NCI-H128 (cell line): ENCODE data around the gene DNAL1.
"Not testable (repeated sequence)": the region's sequence is repeated elsewhere in the genome, so short reads cannot be mapped to it uniquely, and the experiment has no call there.

ENCODE experiments used
- DNase-seq: peaks from one replicate; lab custom pipeline; 2025; ENCODE audit not compliant: unreplicated experiment; lab: John Stamatoyannopoulos, UW

Gene DNAL1

DNA sequence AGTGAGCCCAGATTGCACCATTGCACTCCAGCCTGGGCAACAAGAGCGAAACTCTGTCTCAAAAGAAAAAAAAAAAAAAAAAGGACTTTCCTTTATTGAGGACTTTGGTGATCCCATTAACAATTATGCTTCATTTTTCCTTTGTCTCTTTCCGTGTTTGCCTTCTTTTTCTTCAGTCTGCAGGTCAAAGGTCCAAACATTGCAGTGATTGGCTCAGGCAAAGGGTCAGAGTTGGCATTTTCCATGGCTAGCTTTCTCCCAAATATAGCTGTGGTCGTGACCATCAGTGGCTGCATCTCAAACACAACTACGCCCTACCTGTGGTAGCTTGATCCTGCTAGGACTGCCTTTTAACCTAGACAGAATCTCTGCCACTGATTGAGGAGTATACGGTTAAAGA, 7.0 kb upstream of the DNAL1 start:
- DNase-seq, result no peak

DNA sequence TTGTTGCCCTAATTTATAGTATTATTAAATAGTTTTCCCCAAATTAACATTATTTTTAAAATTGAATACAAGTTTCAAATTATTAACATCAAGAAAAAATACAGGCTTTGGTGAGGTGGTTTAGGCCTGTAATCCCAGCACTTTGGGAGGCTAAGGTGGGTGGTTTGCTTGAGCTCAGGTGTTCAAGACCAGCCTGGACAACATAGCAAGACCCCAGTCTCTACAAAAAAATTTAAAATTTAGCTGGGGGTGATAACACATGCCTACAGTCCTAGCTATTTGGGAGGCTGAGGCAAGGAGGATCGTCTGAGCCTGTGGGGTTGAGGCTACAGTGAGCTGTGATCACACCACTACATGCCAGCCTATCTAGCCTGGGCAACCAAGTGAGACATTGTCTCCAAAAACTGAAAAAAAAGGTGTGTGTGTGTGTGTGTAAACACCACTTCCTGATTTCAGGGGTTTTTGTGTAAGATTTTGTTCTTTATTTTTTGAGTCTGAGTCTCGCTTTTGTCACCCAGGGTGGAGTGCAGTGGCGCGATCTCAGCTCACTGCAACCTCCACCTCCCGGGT, 3.9 kb upstream of the DNAL1 start:
- no peak for DNase-seq

DNA sequence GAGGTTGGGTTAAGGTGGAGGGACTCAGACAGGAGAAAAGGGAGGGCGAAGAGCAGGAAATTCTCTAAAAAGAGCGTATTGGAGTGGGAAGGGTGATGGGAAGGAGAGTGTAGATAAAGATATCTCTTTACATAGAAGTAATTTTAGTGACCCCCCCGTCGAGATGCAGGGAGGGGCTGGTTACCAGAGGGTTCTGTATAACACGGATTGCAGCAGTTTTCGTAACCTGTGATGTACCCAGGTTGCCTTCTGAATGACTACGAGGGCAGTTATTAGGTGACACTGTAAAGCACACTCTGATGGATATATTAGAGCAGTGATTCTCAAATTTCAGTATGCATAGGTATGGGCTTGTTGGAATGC, 443 bp downstream of the DNAL1 start:
- DNase-seq, result no peak

DNA sequence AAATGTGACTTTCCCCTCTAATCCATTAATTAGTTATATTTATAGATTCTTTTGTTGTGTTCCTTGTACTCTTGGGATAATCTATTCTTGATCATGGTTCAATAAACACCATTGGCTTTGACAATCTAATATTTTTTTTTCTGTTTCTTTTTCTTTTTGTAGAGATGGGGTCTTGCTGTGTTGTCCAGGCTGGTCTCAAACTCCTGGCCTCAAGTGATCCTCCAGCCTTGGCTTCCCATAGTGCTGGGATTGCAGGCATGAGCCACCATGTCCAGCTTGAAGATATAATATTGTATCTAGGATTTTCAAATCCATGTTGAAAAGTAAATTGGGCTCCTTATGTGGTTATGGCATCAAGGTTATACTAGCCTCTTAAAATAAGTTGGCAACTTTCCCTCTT, 6.2 kb downstream of the DNAL1 start:
- DNase-seq, result no peak

DNA sequence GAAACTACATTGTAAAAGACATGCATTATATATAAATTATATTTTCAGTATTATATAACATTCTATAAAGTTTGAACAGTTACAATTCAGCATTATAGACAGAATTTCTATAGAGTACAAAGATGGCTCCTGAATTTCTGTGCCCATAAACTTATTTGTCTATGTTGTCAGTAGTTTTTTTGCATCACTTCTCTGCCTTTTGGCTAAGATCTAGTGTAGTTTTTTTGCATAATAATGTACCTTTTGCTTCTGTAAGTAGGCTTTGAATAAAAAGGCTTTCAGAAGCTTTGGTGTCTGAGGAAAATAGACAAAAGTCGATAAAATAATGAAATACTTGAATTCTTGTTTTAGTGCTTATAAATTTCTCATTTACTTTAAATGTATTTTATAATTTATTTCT, 11.1 kb downstream of the DNAL1 start:
- no peak for DNase-seq

DNA sequence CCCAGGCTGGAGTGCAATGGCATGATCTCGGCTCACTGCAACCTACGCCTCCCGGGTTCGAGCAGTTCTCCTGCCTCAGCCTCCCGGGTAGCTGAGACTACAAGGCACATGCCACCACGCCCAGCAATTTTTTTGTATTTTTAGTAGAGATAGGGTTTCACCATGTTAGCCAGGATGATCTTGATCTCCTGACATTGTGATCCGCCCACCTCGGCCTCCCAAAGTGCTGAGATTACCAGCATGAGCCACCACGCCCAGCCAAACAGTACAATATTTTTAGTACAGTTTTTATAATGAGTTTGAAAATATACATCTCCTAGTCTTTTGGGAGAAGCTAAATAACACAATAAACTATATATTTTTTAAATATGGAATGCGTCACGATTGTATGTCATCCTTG, 14.4 kb downstream of the DNAL1 start:
- not testable (repeated sequence) for DNase-seq

DNA sequence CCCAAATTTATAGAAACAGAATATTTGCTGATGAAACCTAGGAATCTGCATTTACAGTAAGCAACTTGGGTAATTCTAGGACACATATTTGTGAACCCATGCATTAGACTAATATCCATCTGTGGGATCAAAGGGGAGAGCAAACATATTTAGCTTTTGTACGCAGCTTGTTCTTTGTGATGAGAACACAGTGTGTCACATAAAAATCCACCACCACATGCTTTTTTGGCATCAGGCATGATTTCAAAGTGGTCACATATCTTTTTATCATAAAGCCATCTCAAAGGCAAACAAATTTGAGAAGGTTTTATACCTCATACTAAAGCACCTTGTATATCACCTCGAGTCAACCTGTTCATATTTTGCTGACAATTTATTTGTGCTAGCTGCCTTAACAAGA, 15.7 kb downstream of the DNAL1 start:
- no peak for DNase-seq

DNA sequence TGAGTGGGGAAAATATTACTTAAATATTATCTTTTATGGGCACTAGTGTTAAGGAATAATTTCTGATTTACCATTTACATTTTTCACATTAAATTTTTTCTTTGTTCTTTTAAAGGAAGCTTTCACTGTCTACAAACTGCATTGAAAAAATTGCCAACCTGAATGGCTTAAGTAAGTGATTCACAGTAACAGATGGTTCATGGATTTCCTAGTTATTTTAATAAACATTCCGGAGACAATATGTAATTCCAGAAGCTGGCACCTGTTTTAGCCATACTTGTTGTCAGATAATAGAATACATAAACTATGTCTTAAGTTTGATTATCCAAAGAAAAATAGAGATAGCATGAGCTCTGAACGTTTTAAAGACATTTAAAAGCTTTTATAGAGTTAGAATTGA, 17.1 kb downstream of the DNAL1 start:
- DNase-seq, result no peak

DNA sequence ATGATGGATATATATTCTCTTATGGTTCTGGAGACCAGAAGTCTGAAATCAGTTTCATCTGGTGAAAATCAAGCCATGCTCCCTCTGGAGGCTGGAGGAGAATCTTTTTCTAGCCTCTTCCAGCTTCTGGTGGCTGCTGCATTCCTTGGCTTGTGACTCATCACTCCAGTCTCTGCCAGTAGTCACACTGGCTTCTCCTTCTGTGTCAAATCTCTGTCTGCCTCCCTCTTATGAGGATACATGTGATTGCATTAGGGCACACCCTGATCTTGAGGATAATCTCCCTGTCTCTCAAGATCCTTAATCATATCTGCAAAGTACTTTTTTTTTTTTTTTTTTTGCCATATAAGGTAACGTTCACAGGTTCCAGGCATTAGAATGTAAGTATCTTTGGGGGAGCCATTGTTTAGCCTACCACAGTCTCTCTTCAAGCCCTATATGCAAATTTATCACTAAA, 17.7 kb downstream of the DNAL1 start:
- no peak for DNase-seq

DNA sequence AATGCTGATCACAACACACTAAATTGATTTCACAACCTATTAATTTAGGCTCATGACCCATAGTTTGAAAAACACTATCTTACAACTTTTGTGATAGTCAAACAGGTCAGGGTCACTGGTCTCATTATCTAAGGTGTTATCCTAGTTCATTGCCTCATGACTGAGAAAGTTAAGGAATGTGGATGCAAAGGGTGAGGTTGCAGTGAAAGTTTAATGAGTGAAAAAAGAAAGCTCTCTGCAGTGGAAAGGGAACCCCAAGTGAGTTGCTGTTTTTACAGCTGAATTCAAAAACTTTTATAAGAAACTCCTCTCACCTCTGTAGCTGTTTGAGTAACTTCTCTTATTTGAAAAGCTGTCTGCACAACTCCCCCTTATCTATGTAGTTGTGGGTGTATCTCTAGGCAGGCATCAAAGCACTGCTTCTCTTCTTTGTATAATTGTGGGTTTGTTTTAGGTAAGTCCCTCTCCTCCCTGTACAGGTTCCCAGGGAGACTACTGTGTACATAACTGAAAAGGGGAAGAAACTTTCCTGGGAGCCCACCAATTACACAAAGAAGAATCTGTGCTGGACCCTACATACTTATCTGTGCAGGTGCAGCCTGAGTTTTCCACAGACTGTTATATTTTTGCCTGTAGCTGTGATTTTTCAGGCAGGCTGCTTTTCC, 18.9 kb downstream of the DNAL1 start:
- DNase-seq, result no peak

DNA sequence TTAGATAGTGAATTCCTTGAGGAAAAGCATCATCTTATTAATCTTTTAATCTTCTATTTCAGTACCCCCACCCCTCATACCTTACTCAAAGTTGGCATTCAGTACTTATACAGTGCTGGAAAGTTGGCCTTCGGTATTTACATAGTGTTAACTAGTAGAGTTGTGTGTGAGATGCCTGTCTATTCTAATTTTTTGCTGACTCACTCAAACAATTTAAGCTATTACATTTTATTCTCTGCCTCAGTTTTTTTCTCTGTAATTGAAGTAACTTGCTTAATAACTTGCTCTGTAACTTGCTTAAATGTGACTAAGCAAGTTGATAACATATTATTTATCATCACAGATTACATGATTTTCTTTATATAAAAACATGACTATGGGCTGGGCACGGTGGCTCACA, 20.3 kb downstream of the DNAL1 start:
- DNase-seq, result no peak

DNA sequence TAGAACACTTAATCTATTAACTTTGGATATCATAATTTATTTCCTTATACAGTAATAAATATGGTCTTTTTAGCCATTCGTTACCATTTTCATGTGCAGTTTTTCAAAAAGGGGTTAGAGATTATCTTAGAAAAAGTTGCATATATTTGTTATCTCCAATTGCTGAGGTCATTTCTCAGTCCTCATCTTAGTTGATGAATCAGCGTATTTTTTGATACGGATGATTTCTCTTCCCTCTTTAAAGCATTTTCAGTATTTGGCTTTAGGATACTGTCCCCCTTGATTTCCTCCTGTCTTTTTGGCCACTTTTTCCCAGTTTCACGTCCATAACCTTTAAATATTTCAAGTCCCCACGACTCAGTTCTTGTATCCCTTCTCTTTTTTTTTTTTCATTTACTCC, 21.8 kb downstream of the DNAL1 start:
- DNase-seq, result no peak

DNA sequence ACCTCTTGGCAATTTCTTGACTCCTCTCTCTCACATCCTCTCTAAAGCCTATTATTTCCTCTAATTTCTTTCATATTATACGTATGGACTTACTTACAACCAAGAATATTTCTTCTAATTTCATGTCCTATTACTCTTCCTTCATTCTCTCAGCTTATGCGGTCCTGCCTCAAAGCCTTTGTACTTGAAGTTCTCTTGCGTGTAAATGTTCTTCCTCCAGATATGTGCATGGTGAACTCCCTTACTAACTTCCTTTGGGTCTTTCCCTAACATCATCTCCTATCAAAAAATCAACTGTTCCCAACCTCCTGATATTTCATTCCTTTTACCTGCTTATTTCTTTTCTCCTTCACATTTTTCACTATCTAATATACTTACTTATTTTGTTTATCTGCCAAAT, 23.1 kb downstream of the DNAL1 start:
- DNase-seq, result no peak

DNA sequence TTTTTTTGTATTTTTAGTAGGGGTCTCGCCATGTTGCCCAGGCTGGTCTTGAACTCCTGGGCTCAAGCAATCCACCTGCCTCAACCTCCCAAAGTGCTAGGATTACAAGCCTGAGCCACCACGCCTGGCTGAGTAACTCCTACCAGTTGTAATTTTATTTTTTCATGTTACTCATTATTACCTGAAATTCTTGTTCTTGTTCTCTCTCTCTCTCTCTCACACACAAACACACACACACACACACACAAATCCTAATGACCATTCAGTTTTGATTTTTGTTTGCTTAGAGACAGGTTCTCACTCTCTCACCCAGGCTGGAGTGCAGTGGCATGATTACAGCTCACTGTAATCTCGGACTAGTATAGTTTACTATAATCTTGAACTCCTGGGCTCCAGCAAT, 30.2 kb downstream of the DNAL1 start:
- no peak for DNase-seq

DNA sequence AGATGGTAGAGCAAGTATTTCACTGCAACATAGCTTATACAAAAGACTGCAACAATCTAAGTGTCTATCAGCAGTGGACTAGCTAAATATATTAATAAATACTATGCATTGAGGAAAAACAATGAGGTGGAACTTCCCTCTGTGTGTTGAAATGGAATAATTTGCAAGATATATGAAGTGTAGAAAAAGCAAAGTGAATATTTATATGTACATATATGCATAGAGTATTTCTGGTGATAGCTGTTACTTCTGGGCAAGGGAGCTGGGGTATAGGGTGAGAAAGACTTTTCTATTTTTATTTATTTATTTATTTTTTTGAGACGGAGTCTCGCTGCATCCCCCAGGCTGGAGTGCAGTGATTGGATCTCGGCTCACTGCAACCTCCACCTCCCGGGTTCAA, 33.9 kb downstream of the DNAL1 start:
- no peak for DNase-seq

DNA sequence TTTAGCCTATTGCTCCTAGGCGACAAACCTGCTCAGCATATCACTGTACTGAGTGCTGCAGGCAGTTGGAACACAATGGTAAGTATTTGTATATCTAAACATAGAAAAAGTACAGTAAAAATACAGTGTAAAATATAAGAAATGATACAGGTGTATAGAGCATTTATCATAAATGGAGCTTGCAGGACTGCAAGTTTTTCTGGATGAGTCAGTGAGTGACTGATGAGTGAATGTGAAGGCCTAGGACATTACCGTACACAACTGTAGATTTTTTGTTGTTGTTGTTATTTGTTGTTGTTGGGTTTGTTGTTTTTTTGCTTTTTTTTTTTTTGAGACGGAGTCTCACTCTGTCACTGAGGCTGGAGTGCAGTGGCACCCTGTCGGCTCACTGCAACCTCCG, 36.0 kb downstream of the DNAL1 start:
- no peak for DNase-seq

DNA sequence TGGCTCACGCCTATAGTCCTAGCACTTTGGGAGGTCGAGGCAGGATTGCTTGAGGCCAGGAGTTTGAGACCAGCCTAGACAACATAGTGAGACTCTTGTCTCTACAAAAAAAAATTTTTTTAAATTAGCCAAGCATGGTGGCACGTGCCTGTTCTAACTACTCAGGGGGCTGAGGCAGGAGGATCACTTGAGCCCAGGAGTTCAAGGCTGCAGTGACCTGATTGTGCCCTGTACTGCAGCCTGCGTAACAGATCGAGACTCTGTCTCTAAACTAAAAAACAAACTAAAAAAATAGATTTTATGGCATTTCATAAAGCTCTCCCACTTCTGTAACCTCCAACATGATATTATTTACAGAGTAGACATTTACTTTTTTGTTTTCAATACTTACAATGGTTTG, 39.8 kb downstream of the DNAL1 start:
- no peak for DNase-seq

DNA sequence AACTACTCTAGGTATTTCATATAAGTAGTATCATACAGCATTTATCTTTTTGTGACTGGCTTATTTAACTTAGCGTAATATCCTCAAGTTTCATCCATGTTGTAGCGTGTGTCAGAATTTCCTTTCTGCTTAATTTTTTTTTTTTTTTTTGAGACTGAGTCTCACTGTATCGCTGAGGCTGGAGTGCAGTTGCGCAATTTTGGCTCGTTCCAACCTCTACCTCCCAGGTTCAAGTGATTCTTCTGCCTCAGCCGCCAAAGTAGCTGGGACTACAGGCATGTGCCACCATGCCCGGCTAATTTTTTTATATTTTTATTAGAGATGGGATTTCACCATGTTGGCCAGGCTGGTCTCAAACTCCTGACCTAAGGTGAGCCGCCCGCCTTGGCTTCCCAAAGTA, 40.5 kb downstream of the DNAL1 start:
- DNase-seq, result no peak

DNA sequence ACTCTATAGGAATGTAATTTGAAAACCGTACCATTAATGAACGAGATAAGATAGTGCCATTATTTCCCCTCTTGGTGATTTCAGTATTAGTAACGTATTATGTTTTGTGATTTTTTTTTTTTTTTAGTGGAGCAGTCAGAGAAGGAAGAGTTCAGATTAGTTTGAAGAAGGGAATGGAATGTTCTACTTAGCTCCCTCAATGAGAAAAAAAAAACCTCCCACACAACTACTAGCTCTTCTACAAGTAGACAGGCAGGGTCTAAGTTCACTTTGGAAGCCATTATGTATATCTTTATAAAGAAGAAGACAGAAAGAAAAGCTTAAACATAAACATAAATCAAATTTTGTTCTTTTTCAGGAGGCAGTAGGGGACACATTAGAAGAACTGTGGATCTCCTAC, 42.1 kb downstream of the DNAL1 start:
- no peak for DNase-seq

DNA sequence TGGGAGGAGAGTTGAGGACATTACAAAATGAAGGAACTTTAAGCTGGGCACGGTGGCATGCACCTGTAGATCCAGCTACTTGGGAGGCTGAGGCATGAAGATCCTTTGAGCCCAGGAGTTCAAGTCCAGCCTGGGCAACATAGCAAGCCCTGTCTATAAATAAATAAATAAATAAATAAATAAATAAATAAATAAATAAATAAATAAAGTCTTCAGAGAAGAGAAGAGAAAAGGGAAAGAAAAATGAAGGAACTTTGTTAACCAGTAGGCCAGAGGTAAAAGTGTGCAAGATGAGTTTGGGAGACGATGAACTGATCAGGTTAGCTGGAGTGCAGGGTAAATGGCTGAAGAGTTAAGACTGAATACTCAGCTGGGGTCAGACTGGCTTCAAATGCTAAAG, 49.3 kb downstream of the DNAL1 start:
- no peak for DNase-seq

DNA sequence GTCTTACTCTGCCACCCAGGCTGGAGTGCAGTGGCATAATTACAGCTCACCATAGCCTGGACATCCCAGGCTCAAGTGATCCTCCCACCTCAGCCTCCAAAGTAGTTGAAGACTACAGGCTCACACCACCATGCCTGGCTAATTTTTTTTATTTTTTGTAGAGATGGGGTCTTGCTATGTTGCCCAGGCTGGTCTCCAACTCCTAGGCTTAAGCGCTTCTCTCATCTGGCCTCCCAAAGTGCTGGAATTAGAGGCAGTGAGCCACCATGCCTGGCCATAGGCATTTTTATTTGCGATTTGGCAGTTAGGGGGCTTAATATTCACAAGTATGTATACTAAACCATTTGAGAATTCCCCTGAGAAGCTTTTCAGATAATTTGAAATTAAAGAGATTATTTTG, 50.3 kb downstream of the DNAL1 start:
- DNase-seq, result no peak

DNA sequence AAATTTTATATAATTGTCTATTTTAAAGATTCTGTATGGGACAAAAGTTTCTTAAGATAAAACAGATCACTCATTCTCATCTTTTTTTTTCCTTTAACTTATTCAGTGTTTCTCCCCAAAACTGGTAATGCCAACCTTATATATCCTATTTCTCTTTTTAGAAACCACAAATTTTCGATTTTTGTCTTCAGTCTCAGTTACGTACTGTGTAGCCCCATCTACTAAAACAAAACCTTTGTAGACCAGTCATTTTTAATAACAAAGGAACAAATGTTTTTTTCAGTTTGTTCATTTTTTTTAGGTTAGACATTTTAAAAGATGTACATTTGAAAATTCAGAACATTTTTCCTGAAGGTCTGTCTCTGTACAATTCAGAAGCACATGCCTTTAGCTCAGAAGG, 51.2 kb downstream of the DNAL1 start:
- no peak for DNase-seq
